OCI-LY1 (cell line): ENCODE data around the gene FAM107B.

Experiments
- H2AFZ ChIP-seq: fragments of 200-600 bp; sonication (generic), shearing (Covaris generic); 2 replicates; pipeline ENCODE4 v1.6.0; 2014; ENCODE audit warnings: antibody characterized with exemption, mild to moderate bottlenecking, low read length
- H3F3A ChIP-seq: fragments of 200-600 bp; sonication (generic), shearing (Covaris generic); 2 replicates; pipeline ENCODE4 v1.6.0; 2014; ENCODE audit warnings: mild to moderate bottlenecking, antibody characterized with exemption, low read length, moderate library complexity; ENCODE audit not compliant: insufficient read depth
- H3K27ac ChIP-seq: fragments of 200-600 bp; sonication (generic); 2 replicates; pipeline ENCODE4 v1.5.1; 2014; ENCODE audit warnings: low read length, mixed run types, mild to moderate bottlenecking, low read depth; ENCODE audit not compliant: poor library complexity, severe bottlenecking
- H3K27me3 ChIP-seq: fragments of 200-600 bp; sonication (generic); 2 replicates; pipeline ENCODE4 v1.6.0; 2014; ENCODE audit warnings: antibody characterized with exemption, mild to moderate bottlenecking, low read length, moderate library complexity; ENCODE audit not compliant: insufficient read depth
- H3K36me3 ChIP-seq: fragments of 200-600 bp; sonication (generic); 2 replicates; pipeline ENCODE4 v1.6.1; 2014; ENCODE audit warnings: mild to moderate bottlenecking, antibody characterized with exemption, low read length, moderate library complexity, mixed read lengths; ENCODE audit not compliant: insufficient read depth
- H3K4me1 ChIP-seq: fragments of 200-600 bp; sonication (generic); 2 replicates; pipeline ENCODE4 v1.5.1; 2014; ENCODE audit warnings: mild to moderate bottlenecking, low read length, moderate library complexity; ENCODE audit not compliant: insufficient read depth, severe bottlenecking
- H3K4me2 ChIP-seq: fragments of 200-600 bp; sonication (generic), shearing (Covaris generic); 2 replicates; pipeline ENCODE4 v1.6.1; 2014; ENCODE audit warnings: low read length
- H3K4me3 ChIP-seq: fragments of 200-600 bp; sonication (generic); 2 replicates; pipeline ENCODE4 v1.5.1; 2014; ENCODE audit warnings: low read length, low read depth, mild to moderate bottlenecking, mixed read lengths; ENCODE audit not compliant: poor library complexity, severe bottlenecking
- H3K79me2 ChIP-seq: fragments of 200-600 bp; shearing (Covaris generic); 2 replicates; pipeline ENCODE4 v1.6.1; 2016; ENCODE audit warnings: mixed run types, low read length, mixed read lengths; ENCODE audit not compliant: insufficient read depth
- H3K9ac ChIP-seq: fragments of 200-600 bp; sonication (generic), shearing (Covaris generic); 2 replicates; pipeline ENCODE4 v1.6.1; 2014; ENCODE audit warnings: mild to moderate bottlenecking, low read length, mixed read lengths
- H3K9me2 ChIP-seq: fragments of 200-600 bp; sonication (generic), shearing (Covaris generic); 2 replicates; pipeline ENCODE4 v1.6.1; 2014; ENCODE audit warnings: low read depth, mild to moderate bottlenecking, low read length, mixed read lengths
- H3K9me3 ChIP-seq: fragments of 200-600 bp; shearing (Covaris generic); 2 replicates; pipeline ENCODE4 v1.6.1; 2014; ENCODE audit warnings: low read length, mixed read lengths
- H4K20me1 ChIP-seq: fragments of 200-600 bp; sonication (generic), shearing (Covaris generic); 2 replicates; pipeline ENCODE4 v1.6.0; 2016; ENCODE audit warnings: mild to moderate bottlenecking, low read length; ENCODE audit not compliant: insufficient read depth
- EZH2 ChIP-seq: fragments of 200-600 bp; sonication (generic), shearing (Covaris generic); IDR thresholded peaks from 2 replicates; pipeline ENCODE4 v1.8.0; 2017; ENCODE audit warnings: borderline replicate concordance, mixed run types, mild to moderate bottlenecking, antibody characterized with exemption, low read length, moderate library complexity, mixed read lengths
- TF ChIP-seq, protein P1 (sequence below): fragments of 200-600 bp; sonication (generic), shearing (Covaris generic); IDR thresholded peaks from 2 replicates; pipeline ENCODE4 v1.5.1; 2017; ENCODE audit warnings: mild to moderate bottlenecking, antibody characterized with exemption, low read length, moderate library complexity, mixed read lengths

Gene FAM107B

DNA sequence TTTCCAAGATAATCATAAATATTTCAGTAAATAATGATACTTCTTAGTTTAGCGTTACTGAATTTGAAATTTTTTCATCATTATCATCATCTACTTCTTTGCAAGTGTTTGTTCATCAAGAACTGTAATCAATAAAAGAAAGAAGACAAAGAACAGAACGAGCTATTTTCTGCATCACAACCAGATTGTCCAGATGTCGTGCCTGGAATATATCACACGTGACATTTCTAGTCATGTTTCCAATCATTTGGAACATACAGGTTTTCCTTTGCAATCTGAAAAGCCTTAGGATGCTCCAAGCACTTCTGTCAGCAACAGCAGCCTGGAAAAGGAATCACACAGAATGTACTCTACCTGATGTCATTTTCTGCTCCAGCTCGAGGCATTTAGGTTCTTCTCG lies 107.4 kb downstream of the FAM107B start:
- no peak for TF ChIP-seq EZH2
- TF ChIP-seq, protein P1, sequence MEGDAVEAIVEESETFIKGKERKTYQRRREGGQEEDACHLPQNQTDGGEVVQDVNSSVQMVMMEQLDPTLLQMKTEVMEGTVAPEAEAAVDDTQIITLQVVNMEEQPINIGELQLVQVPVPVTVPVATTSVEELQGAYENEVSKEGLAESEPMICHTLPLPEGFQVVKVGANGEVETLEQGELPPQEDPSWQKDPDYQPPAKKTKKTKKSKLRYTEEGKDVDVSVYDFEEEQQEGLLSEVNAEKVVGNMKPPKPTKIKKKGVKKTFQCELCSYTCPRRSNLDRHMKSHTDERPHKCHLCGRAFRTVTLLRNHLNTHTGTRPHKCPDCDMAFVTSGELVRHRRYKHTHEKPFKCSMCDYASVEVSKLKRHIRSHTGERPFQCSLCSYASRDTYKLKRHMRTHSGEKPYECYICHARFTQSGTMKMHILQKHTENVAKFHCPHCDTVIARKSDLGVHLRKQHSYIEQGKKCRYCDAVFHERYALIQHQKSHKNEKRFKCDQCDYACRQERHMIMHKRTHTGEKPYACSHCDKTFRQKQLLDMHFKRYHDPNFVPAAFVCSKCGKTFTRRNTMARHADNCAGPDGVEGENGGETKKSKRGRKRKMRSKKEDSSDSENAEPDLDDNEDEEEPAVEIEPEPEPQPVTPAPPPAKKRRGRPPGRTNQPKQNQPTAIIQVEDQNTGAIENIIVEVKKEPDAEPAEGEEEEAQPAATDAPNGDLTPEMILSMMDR, result no peak
- no peak overlapping the region for H2AFZ ChIP-seq
- H3K9ac ChIP-seq, result no peak overlapping the region
- H3K9me3 ChIP-seq, result peaks cover 11% of the 10 kb centered on the region
- no peaks in the 10 kb centered on the region for H4K20me1 ChIP-seq
- no peak overlapping the region for H3K27ac ChIP-seq
- no peaks in the 10 kb centered on the region for H3K79me2 ChIP-seq
- H3K27me3 ChIP-seq, result no peaks in the 10 kb centered on the region
- no peaks in the 10 kb centered on the region for H3F3A ChIP-seq
- H3K9me2 ChIP-seq, result no peaks in the 10 kb centered on the region
- no peak overlapping the region for H3K4me3 ChIP-seq
- H3K4me2 ChIP-seq, result no peak overlapping the region
- H3K36me3 ChIP-seq, result no peaks in the 10 kb centered on the region
- peaks cover 20% of the 10 kb centered on the region for H3K4me1 ChIP-seq

DNA sequence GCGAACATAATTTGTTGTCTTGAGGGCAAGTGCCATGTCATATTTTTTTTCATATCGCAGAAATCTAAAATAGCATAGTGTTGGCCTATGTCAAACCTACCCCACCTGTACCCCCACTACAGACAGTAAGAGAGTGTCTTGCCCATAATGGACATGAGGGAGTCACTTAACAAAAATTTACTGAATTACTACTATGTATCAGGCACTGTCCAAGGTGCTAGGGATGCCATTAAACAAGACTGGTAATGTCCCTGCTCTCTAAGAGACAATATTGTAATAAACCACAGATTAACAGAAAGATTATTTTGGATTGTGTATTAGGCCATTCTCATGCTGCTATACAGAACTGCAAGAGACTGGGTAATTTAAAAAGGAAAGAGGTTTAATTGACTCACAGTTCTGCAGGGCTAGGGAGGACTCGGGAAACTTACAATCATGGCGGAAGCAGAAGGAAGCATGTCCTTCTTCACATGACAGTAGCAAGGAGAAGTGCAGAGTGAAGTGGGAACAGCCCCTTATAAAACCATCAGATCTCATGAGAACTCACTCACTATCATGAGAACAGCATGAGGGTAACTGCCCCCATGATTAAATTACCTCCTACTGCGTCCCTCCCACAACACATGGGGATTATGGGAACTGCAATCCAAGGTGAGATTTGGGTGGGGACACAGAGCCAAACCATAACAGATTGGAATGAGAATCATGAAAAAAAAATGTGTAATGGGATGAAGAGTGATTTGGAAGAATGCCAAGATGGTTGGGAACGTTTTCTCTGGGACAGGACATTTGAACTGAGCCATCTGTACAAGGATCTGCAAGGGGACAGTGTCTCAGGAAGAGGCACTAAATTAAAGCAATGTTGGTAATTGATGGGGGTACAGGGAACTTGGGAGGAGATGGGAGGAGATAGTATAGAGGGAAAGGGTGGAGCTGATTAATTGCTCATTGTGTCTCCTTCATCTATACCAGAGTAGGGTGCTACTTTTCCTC lies 108.5 kb downstream of the FAM107B start:
- TF ChIP-seq EZH2, result no peak
- TF ChIP-seq, protein P1, result no peak
- no peak overlapping the region for H3K4me2 ChIP-seq
- H3F3A ChIP-seq, result no peaks in the 10 kb centered on the region
- H3K4me1 ChIP-seq, result peaks cover 23% of the 10 kb centered on the region
- peak overlapping the region; percentile 79 for H3K27ac ChIP-seq
- no peaks in the 10 kb centered on the region for H4K20me1 ChIP-seq
- no peak overlapping the region for H3K9ac ChIP-seq
- H3K4me3 ChIP-seq, result no peak overlapping the region
- H3K36me3 ChIP-seq, result no peaks in the 10 kb centered on the region
- peaks cover 7% of the 10 kb centered on the region for H3K9me3 ChIP-seq
- H3K27me3 ChIP-seq, result no peaks in the 10 kb centered on the region
- no peaks in the 10 kb centered on the region for H3K79me2 ChIP-seq
- no peak overlapping the region for H2AFZ ChIP-seq
- no peaks in the 10 kb centered on the region for H3K9me2 ChIP-seq

DNA sequence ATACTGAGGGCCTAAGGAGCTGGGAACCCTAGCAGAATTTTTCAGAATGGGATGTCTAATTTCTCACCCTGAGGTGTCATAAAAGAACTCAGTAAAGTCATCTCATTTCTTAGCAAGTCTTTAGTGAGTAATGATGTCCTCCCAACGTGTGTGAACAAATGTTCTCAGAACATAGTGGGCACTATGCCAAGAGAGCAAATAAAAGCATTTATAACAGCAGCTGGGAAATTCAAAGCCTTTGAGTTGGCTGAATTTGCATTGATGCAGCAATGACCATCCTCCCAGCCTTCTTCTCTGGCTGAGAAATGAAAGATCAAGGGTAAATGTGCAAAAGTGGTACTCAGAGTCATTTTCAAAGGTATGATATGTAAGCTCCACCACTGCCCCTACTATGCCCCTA lies 109.4 kb downstream of the FAM107B start:
- Histone ChIP-seq H3K4me1 (peaks cover 31% of the 10 kb centered on the region), H3K4me2 (peak overlapping the region; percentile 11; the same call in 1 of the 2 replicates), H3K9me3 (no peaks in the 10 kb centered on the region; the same call in 1 of the 2 replicates), H3K9ac (no peak overlapping the region), H3K9me2 (no peaks in the 10 kb centered on the region), H3K27ac (peak overlapping the region; percentile 79), H3K36me3 (no peaks in the 10 kb centered on the region), H4K20me1 (no peaks in the 10 kb centered on the region), H2AFZ (no peak overlapping the region), H3K4me3 (no peak overlapping the region), H3K27me3 (no peaks in the 10 kb centered on the region), H3F3A (0 out of 2 replicates have a peak, but pooled peaks cover 4% of the 10 kb centered on the region), H3K79me2 (no peaks in the 10 kb centered on the region)
- TF ChIP-seq, protein P1, result no peak
- no peak for TF ChIP-seq EZH2
